ENCODE results near the gene ZNF678.

DNA sequence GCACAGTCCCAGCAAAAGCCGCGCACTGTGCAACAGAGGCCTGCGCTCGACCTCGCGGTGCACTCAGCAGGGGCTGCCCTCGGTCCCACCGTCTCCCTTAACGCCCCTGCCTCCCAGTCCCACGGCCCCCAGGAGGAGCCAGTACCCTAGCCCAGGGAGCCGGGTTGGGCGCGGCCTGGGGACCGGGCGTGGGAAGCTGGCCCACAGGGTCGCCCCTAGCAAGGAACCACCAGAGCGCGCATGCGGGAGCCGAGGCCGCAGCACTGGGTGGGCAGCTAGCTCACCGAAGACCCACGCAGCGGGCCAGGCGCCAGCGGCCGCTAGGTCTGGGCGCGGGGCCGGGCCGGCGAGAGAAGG is 21.6 kb upstream of the ZNF678 start:
- TF ChIP-seq, protein P1, sequence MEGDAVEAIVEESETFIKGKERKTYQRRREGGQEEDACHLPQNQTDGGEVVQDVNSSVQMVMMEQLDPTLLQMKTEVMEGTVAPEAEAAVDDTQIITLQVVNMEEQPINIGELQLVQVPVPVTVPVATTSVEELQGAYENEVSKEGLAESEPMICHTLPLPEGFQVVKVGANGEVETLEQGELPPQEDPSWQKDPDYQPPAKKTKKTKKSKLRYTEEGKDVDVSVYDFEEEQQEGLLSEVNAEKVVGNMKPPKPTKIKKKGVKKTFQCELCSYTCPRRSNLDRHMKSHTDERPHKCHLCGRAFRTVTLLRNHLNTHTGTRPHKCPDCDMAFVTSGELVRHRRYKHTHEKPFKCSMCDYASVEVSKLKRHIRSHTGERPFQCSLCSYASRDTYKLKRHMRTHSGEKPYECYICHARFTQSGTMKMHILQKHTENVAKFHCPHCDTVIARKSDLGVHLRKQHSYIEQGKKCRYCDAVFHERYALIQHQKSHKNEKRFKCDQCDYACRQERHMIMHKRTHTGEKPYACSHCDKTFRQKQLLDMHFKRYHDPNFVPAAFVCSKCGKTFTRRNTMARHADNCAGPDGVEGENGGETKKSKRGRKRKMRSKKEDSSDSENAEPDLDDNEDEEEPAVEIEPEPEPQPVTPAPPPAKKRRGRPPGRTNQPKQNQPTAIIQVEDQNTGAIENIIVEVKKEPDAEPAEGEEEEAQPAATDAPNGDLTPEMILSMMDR (IDR thresholded peaks at IDR 0.05; ENCODE audit: low read length), result no peak
- TF ChIP-seq EZH2 (IDR thresholded peaks at IDR 0.05; ENCODE audit: borderline replicate concordance, low read length), result no peak

All from OCI-LY1 (cell line).